Cerebellar cortex (tissue), 1 donor: ENCODE measurements around the gene OLA1.

ENCODE experiments used
- DNase-seq: peaks from one replicate; pipeline ENCODE4 v3.0.0-alpha.2; 2015; ENCODE audit warnings: low spot score

The OLA1 gene

DNA sequence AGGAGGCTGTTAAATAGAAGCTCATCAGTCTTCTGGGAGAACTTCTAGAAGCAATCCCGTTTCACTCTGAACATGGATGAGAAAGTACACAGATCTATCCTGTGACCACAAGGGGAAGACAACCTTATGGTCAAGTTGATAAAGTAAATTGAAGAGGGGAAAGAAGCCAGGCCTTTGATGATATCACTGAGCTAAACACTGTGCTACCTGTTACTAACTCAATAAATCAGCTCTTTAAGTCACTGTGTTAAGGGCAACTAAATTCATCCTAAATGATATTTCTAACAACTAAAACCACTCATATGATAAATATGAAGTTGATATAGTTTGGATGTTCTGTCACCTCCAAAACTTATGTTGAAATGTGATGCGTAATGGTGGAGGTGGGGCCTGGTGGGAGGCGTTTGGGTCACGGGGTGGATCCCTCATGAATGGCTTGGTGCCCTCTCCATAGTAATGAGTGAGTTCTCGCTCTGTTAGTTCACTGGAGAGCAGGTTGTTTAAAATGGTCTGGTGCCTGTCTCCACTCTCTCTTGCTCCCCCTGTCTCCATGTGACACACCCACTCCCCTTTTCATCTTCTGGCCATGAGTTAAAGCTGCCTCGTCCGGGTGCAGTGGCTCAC, 23.6 kb downstream of the OLA1 start:
- DNase-seq, result no peak

GRCh38 chr2:174224125-174224524, 24.2 kb downstream of the OLA1 start:
- DNase-seq, result no peak

DNA sequence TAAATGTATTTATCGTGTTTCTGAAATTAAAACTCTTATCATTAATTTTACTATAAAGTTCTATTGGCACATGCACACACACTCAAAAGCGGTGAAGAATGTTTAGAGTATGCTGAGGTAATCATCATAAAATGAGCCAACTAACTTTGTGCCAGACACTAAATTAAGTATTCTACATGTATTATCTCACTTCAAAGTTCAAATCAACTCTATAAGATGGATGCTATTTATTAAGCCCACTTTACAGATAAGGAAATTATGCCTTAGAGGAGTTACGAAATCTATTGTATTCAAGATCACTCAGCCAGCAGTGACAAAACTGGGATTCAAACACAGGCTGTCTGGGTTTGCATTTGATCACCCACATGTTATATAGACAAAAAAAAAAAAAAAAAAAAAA, 24.9 kb downstream of the OLA1 start:
- DNase-seq, result no peak

DNA sequence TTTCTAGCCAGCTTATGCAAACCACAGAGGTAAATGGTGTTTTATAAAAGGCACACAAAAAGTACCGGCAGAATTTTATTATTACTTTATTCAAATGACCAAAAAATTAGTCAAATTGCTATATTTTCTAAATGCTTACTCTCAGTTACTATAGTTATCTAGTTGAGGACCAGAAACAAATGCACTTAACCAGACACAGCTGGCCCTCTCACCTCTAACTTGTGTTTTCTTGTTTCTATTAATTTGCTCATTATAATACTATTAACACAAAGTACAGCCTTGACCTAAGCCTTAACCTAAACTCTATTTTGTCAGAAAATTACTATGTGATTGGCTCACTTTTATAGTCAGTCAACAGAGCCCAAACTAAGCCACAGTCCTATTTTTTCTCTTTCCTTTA, 26.2 kb downstream of the OLA1 start:
- no peak for DNase-seq

DNA sequence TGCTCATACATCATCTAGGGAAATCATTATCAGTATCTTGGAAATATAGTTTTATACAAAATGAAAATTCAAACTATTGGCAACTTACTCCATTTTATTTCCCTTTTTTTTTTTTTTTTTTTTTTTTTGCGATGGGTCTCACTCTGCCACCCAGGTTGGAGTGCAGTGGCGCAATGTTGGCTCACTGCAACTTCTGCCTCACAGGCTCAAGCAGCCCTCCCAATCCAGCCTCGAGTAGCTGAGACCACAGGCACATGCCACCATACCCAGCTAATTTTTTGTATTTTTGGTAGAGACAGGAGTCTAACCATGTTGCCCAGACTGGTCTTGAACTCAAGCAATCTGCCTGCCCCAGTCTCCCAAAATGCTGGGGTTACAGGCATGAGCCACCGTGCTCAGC, 29.0 kb downstream of the OLA1 start:
- DNase-seq, result no peak

DNA sequence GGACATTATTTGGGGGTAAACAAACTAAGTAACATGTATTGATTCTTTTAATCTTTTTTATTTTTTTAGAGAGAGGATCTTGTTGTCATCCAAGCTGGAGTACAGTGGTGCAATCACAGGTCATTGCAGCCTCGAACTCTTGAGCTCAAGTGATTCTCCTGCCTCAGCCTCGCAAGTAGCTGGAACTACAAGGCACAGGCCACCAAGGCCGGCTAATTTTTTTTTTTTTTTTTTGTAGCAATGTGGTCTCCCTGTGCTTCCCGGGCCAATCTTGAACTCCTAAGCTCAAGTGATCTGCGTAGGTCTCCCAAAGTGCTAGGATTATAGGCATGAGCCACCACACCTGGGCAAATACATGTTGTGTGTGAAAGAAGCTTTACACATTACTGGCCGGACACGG, 29.6 kb downstream of the OLA1 start:
- DNase-seq, result no peak

GRCh38 chr2:174217869-174218268, 30.5 kb downstream of the OLA1 start:
- no peak for DNase-seq

DNA sequence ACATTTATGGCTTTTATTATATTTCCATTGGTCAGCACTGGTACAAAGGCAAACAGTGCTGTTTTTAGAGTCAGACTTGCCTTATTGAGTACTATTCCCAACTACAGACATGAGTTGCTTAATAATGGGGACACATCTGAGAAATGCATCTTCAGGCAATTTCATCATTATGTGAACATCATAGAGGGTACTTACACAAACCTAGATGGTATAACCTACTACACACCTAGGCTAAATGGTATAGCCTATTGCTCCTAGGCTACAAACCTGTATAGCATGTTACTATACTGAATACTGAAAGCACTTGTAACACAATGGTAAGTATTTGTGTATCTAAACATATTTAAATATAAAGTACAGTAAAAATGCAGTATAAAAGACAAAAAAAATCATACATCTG, 36.4 kb downstream of the OLA1 start:
- DNase-seq, result no peak

DNA sequence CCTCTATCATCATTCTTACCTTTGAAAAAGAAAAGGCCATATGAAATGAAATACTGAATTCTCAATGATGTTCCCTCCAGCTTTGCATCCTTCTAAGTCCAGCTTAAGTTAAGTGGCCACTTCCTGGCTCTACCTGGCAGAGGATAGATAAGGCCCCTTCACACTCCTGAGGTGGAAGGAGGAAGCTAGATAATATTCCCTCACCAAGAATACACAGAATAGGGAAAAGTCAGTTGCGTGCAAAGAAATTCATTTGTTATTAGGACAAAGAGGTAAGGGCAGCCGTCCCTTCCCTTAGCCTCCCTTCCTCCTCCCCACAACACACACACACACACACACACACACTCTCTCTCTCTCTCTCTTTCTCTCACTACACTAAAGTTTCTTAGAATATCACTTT, 37.5 kb downstream of the OLA1 start:
- no peak for DNase-seq

DNA sequence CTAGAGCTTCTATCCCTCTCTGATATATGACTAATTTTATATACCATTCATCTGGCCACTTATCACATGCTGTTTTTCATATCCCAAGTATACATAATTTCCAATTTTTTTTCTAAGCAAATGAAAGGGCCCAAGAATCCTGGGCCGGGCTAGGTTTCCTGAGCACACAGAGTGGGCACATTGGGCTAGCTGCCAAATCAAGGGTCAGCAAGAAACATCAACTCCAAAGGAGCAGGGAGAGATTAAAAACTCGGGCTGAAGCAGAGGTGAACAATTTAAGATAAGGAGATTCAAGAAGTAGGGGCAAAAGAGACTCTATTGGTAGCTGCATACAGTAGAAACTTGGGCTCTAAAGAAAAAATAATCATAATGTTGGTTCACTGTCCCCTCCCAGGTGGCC, 39.0 kb downstream of the OLA1 start:
- DNase-seq, result no peak

- DNase-seq, result no peak
Observed at GRCh38 chr2:174208026-174208425, 40.3 kb downstream of the OLA1 start.

DNA sequence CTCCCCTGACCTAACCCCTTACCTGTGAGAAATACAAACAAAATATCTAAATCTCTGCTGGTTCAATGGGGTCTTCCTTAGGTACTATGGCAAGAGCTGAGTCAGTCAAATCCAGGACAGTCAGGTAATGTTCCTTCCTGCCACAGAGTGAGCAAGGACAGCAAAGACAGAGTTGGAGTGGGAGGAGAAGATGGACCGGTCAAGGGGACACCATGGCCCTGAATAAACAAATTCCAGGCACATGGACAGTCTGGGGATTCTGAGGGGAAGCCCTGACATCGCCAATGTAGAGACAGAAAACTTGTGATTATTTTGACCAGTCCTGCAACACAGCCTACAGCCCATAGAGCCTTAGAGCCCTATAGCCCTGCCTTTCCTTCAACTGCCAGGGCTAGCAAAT, 42.8 kb downstream of the OLA1 start:
- DNase-seq, result no peak

GRCh38 chr2:174202188-174202587, 46.1 kb downstream of the OLA1 start:
- DNase-seq, result no peak

GRCh38 chr2:174198846-174199564, 49.3 kb downstream of the OLA1 start:
- no peak for DNase-seq

DNA sequence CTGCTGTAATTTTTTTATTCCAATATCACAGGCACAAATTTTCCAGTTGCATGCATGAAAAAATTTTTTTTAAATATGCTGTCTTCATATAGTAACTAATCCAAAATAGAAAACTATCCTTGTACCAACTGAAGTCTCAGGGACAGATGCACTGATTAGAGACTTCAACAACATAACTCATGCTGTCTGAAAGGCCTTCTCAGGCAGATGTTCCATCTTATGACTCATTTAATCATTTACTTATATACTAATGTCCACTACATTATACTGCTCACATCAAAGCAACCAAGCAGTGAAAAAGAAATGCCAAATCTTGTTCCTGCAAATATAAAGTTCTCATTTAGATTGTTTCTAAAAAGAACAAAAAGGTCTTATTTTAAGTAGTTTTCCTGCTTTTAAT, 53.1 kb downstream of the OLA1 start:
- no peak for DNase-seq

DNA sequence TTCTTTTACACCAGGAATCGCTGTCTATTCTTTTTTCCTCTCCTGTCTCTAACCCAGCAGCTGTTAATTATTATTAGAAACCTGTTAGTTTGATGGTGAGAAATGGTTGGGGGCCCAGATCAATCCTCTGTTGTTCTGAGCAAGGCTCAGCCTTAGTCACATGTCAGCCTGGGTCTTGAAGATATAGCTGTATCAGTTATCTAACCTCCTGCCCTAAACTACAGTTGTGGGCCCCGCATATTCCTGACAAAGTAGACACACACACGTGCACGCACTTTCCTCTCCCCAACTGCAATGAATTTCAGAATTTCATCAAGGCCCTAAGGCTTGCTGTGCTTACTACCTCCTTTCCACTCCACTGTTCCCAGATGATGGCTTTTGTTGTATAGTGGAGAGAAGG, 54.6 kb downstream of the OLA1 start:
- DNase-seq, result no peak

DNA sequence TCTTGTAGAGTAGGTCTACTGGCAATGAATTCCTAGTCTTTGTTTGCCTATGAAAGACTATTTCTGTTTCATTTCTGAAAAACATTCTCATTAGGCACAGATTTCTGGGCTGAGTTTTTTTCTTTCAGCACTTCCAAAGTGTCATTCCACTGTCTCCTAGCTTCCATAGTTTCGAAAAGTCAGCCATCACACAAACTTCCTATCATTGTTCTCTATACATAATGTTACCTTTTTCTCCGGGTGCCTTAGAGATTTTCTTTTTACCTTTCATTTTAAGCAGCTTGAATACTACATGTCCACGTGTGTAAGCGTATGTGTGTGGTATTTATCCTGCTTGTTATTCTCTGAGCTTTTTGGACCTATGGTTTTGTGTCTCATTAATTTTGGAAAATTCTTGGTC, 55.7 kb downstream of the OLA1 start:
- no peak for DNase-seq

DNA sequence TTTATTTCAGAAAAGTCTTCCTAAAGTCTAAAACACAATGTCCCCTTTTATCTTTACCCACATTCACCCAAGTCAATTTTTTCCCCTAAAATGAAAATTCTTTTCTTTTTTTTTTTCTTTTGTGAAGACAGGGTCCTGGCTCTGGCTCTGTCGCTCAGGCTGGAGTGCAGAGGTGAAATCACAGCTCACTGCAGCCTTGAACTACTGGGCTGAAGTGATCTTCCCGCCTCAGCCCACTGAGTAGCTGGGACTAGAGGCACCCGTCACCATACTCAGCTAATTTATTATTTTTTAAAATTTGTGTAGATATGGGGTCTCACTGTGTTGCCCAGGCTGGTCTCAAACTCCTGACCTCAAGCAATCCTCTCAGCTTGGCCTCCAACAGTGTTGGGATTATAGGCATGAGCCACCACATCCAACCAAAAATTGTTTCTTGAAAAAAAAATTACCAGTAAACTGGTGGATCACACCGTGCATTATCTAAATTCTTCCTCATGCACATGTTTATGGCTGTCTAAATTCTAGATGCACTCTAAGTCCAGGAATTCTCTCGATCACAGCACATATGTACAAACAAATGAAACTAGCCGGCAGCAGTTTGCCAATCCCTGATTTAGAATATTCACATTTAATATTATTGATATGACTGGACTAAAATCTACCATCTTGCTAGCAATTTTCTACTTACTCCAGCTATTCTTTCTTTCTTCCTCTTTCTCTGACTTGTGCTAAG, 56.8 kb downstream of the OLA1 start:
- no peak for DNase-seq

DNA sequence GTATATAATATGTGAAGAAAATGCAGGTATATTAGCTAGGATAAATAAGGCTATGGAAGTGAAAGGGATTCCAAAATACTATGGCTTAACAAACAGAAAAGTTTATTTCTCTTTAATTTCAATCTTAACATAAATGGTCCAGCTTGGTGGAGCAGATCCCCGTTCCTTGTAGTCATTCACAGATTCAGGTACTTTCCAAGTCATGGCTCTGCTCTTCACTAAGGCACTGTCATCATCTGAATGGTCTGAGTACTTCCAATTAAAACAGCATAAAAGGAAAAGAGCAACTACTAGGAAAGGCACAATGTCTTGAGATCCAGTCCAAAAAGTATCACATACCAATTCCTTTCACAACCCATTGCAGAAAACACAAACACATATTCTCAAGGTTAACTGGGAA, 63.4 kb downstream of the OLA1 start:
- DNase-seq, result no peak

- DNase-seq, result no peak
Observed at GRCh38 chr2:174184504-174184903, 63.8 kb downstream of the OLA1 start.

- DNase-seq, result no peak
Observed at GRCh38 chr2:174183076-174183475, 65.3 kb downstream of the OLA1 start.

- no peak for DNase-seq
Observed at GRCh38 chr2:174181368-174181767, 67.0 kb downstream of the OLA1 start.

DNA sequence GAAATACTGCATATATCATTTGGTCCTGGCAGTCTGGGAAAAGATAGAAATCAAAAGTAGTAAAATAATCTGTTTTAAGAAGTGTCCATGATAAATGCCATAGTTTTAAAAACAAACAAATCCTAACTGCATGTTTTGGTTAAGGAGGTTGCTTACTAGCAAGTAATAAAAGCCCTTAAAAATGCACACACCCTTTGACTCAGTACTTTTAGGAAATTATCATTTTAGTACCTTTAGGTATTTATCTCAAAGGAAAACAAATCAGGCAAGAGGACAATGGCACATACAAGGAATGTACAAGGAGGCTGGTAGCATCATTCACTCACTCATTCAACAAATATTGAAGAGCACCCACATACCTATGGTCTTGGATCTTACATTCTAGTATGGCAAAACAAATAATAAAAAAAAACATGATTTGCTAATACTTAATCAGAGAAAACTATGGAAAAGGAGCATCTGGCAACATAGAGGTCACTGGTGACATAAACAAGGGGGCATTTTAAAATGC, 67.6 kb downstream of the OLA1 start:
- no peak for DNase-seq
